HG03575 (cell line): ENCODE data around the gene TAS1R2.
"Not testable (repeated sequence)": the region's sequence is repeated elsewhere in the genome, so short reads cannot be mapped to it uniquely, and the experiment has no call there.

ENCODE experiments used
- ATAC-seq: cut with Tn5 transposase; IDR thresholded peaks from one replicate; pipeline ENCODE4 v1.9.1; 2021; ENCODE audit not compliant: unreplicated experiment, insufficient number of reproducible peaks, low FRiP score; ENCODE audit errors: extremely low read depth

Gene TAS1R2

DNA sequence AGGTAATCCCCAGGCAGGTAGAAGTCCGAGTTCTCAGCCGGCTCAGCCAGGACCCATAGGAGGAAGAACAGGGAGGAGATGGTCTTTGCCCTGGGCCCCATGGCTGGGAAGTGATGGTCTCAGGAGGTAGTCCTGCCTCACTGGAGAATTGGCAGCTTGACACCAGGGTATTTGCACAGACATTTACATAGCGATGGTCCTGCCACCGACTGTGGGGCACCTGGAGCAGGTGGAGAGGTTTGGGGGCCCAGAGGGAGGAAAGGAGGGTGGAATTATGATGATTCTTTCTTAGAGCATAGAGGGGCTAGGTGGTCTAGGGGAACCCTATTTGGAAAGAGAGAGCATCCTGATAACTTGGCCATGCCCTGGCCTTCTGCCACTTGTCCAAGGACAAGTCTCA is at the start of gene TAS1R2:
Gene TAS1R2 (minus strand): TSS at position 101 of the 400 bp plus-strand sequence. CDS start 0 bp downstream, at position 101.
- ATAC-seq: no peak

DNA sequence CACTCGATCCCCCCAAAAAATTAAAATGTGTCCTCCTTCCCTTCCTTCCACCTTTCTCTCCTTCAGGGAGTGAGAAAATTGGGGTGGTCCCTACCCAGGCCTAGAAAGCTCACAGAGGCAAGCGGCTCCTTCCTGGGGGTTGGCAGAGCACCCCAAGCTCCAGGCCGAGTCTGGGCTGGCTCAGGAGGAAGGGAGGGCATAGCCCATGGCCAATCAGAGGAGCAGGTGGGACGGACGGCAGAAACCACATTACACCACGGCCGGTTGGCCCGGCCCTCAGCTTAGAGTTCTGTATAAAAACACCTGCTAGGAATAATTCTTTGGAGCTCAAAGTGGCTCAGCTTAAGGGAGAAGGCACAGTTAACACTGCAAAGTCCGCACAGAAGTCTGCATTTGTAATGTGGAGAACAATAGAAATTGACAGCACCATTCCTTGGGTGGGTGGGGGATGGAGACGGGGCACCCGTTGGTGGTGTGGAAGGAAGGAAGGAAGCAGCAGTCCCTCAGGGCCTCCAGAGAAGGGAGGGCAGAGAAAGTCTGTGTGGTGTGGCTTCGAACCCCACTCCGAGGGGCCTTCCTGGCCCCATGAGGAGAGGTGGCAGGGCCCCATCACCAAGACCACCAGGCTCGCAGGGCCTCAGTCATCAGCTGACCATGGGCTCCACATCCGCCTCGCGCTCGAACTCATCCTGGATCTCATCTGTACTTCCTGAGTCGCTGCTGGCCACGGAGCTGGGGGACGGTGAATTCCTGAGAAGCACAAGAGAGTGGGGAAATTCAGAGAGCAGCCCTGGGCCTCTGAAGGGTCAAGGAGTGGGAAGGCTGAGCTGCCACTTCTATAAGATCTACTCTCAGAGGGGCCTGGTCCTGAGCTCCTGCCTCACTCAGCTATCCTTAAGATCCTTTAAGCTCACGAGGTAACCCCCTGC is 48.7 kb upstream of the TAS1R2 start:
- no peak for ATAC-seq

DNA sequence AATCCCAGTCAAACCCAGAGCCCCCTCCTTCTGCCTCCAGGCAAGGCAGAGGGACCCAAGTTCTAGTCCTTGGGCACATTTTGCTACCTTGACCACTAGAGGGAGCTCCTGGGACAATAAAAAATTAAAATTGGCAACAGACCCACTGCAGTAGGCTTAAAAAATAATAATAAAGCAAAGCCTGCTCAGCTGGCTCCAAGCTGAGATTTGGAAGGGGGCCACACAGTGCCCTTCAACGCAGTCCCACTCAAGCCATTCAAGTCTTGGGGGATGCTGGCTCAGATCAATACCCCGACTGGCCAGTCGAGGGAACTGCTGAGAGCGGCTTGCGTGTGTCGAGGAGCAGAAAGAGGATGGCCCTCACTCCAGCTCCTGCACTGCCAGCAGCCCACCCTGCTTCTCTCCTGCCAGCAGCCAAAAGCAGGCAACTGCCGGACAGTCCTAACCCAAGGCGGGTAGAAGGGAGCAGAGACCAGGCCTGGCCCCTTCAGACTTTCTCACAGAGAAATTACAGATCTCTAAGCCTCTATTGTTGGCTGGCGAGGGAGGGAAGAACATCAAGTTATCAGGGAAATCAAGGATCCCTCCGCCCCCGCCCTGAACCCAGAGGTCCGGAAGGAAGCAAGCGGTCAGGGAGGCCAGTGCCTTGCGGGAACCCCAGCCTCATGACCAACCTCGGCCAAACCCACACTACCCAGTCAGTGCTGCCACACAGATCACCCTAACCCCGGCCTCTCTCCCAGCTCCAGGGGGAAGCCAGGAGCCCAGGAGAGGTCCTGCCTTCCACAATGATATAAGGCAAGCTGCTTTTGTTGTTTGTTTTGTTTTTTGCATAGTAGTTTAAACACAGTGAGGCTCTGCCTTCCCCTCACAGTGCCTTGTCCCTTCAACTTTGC is 47.8 kb upstream of the TAS1R2 start:
- no peak for ATAC-seq

DNA sequence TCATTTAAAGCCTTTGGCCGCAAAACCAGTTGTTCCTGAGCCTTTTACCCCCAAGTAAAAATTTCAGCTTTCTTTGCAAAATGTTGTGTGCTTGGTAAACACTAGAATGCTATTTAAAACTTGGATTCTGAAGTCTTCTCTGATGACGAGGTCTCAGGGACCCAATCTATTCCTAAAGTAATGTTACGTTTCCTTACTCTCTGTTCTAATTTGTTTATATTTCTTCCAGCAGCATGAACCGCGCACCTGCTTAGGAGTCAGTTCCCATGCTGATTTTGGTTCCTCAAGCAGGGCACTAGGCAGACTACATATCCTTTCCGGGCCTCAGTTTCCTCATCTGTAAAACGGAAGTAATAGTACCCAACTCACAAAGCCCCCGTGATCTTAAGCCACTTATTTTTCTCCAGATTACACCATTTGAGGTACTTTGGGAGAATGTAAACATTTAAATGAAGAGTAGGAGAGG is 43.9 kb upstream of the TAS1R2 start:
- ATAC-seq: no peak

DNA sequence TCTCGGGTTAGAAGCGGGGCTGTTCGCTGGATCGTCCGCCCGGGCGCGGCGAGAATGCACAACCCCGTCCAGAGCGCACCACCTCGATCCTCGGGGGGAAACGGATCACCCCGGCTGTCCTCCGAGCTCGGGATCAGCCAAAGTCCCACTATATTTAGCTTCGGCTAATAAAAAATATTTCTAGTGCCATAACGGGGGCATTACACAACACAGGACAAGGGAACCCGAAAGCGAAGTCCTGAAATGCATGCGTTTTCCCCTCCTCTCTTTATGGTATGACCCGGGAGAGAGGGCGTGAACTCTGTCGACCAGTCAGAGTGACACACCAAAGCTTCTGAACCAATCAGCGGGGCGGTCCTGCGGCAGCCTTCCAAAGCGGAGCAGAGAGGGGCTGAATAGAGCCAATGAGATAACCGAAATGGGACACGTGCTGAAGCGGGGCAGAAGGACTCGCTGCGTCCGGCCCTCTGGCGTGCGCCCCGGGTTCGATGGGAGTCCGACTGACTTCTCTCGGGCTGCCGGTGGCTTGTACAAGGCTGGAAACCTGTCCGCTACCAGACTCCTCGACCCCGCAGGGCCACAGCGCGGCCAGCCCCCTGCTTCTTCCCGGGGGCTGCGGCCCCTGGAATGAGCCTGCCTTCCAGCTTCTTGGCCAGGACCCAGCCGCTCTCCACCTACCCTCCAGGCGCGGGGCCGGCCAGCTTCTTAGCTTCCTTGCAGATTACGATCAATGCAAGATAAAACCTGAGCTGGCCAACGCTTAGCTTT is 43.2 kb upstream of the TAS1R2 start, which contains the start of gene ALDH4A1:
Gene ALDH4A1 (minus strand): TSS at position 33 of the 768 bp plus-strand sequence. CDS start 32 bp downstream, at position 1.
- peak; percentile 76 for ATAC-seq

DNA sequence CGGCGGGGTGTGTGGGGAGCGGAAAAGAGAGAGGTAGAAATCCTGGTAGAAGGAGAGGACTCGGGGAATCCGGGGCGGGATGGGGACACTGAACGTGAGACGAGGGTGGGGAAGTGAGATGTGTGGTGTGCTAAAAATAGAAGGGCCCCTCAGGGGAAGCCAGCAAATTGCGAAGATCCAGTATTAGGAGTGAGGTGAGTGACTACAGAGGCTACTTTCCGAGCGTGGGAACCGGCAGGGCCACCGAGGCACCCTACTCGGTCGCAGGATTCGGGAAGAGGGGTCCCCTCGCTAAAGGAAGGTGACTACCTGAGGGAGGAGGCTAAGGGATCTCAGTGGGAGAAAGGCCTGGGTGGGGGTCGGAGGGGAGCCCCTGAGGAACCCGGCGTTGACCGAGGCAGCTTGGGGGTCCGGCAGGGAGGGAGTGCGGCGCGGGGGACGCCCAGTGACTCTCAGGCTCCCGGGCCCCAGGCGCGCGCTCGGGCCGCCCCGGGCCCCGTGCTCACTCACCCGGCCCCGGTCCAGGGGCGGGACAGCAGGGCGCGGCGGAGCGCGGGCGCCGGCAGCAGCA is 42.6 kb upstream of the TAS1R2 start:
- no peak for ATAC-seq

DNA sequence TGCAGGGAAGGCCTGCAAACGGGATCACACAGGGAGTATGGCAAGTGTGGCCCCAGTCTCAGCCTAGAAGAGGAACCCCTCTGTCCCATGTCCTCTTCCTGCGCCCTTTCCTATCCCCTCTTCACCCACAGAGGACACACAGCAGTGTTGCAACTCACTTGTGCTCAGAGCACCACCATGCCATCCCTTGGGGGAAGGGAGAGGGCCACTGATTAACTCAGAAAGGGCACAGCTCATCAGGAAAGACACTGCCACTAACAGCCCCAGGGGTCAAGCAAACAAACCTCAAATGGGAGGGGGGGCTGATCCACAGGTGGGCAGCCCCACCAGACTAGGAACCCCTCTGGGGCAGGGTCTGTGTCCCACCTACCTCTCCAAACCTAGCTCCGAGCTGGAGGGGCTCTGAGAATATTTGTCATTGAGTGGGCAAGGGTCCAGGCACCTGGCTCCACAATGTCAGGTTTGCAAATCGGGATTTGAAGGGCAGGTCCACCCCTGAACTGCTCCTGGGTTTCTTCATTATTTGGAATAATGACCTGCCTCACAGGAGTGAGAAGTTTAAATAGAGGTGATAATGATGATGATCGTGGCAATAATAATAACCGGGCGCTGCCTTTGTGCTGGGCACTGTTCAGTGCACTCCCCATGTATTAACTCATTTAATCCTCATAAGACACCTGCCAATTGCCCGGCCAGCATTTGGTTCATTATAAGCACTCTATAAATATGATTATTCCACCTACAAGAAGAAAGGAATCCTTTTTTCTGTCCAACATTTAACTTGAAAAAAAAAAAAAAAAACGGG is 41.9 kb upstream of the TAS1R2 start:
- ATAC-seq: no peak

DNA sequence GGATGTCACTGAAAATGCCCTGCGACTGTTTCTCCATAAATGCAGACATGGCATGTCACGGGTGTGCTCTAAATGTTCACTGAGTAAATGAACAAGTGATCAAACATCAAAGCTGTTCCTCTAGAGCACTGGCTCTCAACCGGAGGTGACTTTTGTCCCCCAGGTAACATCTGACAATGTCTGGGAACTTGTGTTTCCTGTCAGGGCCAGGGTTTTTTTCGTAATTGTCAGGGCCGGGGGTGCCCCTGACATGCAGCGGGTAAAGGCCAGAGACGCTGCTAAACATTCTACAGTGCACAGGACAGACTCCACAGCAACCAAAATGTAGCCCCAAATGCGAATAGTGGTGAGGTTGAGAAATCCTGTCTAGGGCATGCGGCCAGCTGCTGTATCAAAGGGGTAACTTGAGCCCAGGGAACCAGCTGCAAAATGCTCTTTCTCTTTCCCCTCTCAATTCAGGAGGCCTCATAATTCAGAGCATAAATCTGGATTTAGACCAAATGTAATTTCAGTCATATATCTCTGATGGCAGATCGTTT is 40.9 kb upstream of the TAS1R2 start:
- ATAC-seq: no peak

DNA sequence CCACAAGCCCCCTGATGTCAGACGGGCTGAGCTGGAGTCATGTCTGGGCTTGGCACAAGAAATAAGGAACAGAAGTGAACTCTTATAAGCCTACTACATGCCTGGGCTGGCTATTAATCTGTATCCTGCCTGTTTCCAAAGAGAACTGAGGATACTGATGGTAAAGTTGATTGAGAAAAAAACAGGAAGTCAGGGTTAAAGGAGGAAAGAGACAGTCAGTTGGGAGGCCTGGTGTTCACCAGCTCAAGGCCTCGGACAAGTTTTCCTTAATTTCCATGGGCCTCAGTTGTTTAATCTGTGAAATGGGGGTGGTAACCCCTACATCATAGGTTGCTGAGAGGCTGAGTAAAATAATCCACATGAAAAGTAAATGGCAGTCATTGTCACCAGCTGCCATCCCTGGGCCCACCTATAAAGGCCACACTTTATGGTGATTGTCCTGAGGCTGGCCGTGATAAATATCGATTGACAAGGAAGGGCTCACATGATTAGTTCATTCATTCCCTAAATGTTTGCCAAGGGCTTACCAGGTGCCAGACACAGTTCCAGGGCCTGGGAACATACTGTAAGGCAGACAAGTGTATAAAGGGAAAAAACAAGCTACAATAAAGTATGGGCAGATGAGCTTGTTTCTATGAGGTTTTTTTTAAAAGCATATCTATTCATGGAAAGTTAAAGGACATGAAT is 40.0 kb upstream of the TAS1R2 start:
- no peak for ATAC-seq

DNA sequence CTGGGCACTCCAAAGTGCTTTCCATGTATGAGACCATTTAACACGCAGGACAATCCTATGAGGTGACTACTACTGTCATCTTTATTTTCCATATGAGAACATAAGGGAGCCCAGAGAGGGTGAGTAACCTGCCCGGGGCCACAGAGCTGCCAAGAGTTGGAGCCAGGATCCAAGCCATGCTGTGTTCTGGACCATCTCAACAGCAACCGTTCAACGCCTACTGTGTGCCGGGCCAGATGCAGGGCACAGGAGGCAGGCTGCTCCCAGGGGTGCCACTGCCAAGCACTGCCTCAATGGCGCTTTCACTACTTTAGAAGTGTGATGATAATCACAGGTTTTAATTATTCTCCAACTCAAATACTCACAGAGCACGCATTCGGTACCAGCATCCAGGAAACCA is 39.1 kb upstream of the TAS1R2 start:
- ATAC-seq: no peak

DNA sequence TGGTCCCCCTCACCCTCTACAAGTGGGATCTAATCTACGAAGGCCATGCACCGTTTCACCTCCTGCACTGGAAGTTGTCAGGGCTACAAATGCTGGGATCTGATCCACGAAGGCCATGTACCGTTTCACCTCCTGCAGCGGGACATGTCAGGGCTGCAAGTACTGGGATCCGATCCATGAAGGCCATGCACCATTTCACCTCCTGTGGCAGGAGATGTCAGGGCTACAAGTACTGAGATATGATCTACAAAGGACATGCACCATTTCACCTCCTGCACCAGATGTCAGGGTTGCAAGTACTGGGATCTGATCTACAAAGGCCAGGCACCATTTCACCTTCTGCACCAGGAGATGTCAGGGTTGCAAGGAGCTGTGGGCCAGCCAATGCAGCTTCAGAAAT is 35.9 kb upstream of the TAS1R2 start:
- ATAC-seq: no peak

DNA sequence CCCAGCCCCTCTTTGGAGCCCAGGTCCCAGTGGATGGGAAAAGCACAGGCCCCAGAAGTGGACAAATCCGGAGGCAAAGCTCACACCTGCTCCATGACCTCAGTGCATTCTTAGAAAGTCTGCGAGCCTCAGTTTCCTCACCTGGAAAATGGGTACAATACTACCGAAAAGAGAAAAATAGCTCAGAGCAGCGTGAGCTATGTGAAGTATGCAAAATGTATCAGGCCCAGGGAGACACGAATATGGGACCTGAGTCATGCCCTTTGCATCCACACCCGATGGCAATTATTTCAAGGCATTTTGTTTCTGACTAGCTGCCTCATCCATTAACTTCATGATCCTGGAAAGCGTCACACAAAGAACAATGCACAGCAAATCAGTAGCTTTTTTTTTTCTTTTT is 33.7 kb upstream of the TAS1R2 start:
- ATAC-seq: no peak

DNA sequence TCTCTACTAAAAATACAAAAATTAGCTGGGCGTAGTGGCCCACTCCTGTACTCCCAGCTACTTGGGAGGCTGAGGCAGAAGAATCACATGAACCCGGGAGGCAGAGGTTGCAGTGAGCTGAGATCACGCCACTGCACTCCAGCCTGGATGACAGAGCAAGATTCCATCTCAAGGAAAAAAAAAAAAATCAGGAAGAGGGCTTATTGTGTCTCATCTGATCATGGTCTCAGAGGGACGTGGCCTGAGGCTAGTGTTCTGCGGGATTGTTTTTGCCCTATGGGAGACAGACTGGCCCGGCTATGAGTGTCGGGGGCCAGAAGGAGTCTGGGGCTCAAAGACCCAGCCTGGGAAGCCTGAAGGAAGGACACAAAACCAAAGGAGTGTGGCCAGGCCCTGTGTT is 32.4 kb upstream of the TAS1R2 start:
- ATAC-seq: not testable (repeated sequence)

DNA sequence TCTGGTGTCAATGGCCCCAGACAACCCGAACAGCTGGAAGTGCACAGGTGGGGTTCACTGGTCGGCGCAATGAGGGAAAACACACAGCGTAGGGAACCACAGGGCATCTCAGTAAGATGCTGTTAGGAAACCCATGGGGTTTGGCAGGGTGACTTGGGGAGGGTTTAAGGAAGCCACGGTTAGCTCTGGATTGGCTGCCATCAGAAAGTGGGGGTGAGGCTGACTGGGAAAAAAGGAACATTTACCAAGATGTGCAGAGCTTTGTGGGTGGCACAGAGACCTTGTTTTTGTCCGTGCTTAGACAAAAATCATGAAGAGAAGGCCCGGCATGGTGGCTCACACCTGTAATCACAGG is 31.9 kb upstream of the TAS1R2 start:
- ATAC-seq: no peak

DNA sequence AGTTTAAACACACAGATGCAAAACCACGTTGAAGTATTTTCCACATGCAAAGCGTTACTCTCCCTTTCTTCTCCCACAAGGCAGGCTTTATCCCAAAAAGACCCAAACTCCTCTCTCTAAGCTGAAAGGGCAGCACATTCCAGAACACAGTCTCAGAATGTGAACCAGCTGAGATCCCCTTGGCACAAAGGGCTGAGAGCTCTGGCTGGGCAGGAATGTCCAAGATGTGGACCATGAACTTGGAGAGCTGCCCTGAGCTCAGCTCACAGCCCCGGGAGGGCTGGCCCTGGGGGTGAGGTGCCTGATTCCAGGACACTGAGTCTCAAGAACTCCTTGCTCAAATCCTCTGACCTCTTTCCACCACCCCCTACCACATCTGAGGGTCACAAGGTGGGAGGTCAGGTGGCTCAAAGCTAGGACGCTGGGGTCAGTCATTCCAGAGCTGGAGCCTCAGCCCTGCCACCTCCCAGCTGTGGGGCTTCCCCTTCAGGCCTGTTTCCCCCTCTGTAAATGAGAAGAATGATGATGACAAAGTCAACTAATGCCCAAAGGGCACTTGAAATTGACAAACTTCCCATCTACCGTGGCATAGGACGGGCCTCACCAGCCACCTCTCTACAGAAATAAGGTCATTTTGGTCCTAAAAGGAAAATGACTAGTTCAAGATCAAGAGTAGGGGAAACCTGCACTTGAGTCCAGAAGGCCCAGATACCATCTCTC is 31.4 kb upstream of the TAS1R2 start:
- ATAC-seq: no peak

DNA sequence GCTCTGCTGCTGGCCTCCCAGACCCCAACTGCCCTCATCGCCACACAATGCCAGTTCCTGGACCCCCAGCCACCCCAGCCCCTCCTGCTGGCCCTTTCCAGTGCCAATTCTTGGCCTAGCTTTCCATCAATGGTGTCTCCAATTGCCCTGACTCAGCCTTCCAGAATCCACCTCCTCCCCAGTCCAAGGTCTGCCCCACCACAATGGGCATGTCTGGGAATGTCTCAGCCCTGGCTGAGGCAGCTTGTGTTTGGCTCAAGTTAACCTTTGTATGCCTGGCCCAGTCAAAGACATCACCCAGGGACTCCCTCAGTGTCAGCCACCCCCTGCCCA is 26.5 kb upstream of the TAS1R2 start:
- ATAC-seq: no peak
